Loucy (cell line): Measurements from ENCODE around the gene GDPD5.

Source experiments
- EZH2phosphoT487 ChIP-seq: fragments of 200-600 bp; IDR thresholded peaks from 2 replicates; pipeline ENCODE4 v1.6.1; 2018; ENCODE audit warnings: antibody characterized with exemption, mild to moderate bottlenecking, moderate library complexity, borderline replicate concordance
- TF ChIP-seq, protein P1 (sequence below): fragments of 200-600 bp; sonication (generic); conservative IDR thresholded peaks from 2 replicates; pipeline ENCODE4 v1.5.1; 2014; ENCODE audit warnings: mild to moderate bottlenecking, antibody characterized with exemption, low read length

DNA sequence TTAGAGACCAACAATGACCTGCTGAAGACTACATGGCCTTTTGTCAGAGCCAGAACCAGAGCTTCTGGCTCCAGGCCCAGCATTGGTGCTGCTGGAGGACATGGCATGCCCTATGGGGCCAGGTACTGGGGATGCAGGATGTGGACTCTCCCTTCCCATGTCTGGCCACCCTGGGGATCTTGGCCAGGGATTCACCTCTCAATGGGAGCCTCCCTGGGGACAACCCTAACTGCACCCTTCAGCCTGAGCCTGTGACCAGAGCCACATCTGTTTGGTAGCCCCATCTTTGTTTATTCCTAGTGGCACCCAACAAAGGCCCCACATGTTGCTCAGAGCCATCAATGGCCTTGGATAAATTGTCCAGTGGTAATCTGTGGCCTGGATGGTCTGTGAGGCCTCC is 98.6 kb downstream of the GDPD5 start:
- TF ChIP-seq, protein P1, sequence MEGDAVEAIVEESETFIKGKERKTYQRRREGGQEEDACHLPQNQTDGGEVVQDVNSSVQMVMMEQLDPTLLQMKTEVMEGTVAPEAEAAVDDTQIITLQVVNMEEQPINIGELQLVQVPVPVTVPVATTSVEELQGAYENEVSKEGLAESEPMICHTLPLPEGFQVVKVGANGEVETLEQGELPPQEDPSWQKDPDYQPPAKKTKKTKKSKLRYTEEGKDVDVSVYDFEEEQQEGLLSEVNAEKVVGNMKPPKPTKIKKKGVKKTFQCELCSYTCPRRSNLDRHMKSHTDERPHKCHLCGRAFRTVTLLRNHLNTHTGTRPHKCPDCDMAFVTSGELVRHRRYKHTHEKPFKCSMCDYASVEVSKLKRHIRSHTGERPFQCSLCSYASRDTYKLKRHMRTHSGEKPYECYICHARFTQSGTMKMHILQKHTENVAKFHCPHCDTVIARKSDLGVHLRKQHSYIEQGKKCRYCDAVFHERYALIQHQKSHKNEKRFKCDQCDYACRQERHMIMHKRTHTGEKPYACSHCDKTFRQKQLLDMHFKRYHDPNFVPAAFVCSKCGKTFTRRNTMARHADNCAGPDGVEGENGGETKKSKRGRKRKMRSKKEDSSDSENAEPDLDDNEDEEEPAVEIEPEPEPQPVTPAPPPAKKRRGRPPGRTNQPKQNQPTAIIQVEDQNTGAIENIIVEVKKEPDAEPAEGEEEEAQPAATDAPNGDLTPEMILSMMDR: no peak
- no peak for TF ChIP-seq EZH2phosphoT487
